ENCODE data around the gene TP53I11. TPM values are rescaled to one million over a fixed set of nuclear protein-coding genes. Genes with fewer than 3 reads are reported as not detected.

TP53I11 gene
- polyA plus RNA-seq, 1 donor (not counting 4 experiments of a cell fraction or from before 2014, with no cell fraction given) = 21.4 TPM

DNA sequence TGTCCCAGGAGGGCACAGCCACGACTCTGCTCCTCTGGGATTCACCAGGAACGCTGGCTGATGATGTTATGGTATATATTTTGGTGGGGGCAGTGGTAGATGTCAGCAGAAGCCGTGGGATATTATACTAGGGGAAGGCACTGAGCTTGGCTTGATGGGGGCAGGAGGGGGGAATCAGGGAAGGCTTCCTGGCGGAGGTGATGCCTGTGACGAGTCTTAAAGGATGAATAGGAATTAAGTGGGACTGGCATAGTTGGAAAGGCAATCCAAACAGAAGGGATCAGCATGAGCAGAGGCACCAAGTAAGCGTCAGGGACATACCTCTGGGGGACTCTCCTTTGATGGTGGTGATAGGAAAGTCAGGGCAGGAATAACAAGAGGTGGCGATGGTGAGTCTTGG, 47.6 kb downstream of the TP53I11 start:
- no peak for FAIRE-seq
- no peak overlapping the region for H3K4me2 ChIP-seq (ENCODE audit: control insufficient read depth, extremely low read depth, insufficient read depth, low read depth, low read length)
- H3K79me2 ChIP-seq (ENCODE audit: control insufficient read depth, insufficient read depth, low read length) = no peaks in the 10 kb centered on the region
- DNase-seq (ENCODE audit: low read depth, low spot score) = no peak
- no peaks in the 10 kb centered on the region for H3K36me3 ChIP-seq (ENCODE audit: control insufficient read depth in 2 of 2, extremely low read depth in 1 of 2, insufficient read depth in 2 of 2, low read length in 2 of 2)
- peaks cover 17% of the 10 kb centered on the region for H3K27me3 ChIP-seq (ENCODE audit: control insufficient read depth, extremely low read depth, insufficient read depth, low read length)
- no peaks in the 10 kb centered on the region for H3K9me3 ChIP-seq (ENCODE audit: control insufficient read depth, low read depth, low read length)
- no peak overlapping the region for H3K4me3 ChIP-seq (ENCODE audit: control insufficient read depth in 2 of 3, extremely low read depth in 1 of 3, insufficient read depth in 2 of 3, low read depth in 1 of 3, low read length in 3 of 3)
- H4K20me1 ChIP-seq (ENCODE audit: control insufficient read depth, extremely low read depth, insufficient read depth, low read length) = no peaks in the 10 kb centered on the region
- no peak overlapping the region for H3K27ac ChIP-seq (ENCODE audit: control insufficient read depth, insufficient read depth, low read length)
- no peak overlapping the region for H2AFZ ChIP-seq (ENCODE audit: control insufficient read depth, low read length)
- H3K9ac ChIP-seq (ENCODE audit: control insufficient read depth, extremely low read depth, insufficient read depth, low read length) = no peak overlapping the region
- H3K4me1 ChIP-seq (ENCODE audit: control insufficient read depth, extremely low read depth, insufficient read depth, low read length) = no peaks in the 10 kb centered on the region
- dilution Hi-C loops (cut with MboI; ENCODE audit: extremely low pct_ligation_motif_present, low sequenced_read_pairs) = no loop called here
- H3K9me1 ChIP-seq (ENCODE audit: control insufficient read depth, extremely low read depth, insufficient read depth, low read length) = no peaks in the 10 kb centered on the region
- TF ChIP-seq, protein P1, sequence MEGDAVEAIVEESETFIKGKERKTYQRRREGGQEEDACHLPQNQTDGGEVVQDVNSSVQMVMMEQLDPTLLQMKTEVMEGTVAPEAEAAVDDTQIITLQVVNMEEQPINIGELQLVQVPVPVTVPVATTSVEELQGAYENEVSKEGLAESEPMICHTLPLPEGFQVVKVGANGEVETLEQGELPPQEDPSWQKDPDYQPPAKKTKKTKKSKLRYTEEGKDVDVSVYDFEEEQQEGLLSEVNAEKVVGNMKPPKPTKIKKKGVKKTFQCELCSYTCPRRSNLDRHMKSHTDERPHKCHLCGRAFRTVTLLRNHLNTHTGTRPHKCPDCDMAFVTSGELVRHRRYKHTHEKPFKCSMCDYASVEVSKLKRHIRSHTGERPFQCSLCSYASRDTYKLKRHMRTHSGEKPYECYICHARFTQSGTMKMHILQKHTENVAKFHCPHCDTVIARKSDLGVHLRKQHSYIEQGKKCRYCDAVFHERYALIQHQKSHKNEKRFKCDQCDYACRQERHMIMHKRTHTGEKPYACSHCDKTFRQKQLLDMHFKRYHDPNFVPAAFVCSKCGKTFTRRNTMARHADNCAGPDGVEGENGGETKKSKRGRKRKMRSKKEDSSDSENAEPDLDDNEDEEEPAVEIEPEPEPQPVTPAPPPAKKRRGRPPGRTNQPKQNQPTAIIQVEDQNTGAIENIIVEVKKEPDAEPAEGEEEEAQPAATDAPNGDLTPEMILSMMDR (optimal IDR thresholded peaks at IDR 0.05 in 1 of 3, IDR thresholded peaks at IDR 0.05 in 1 of 3, conservative IDR thresholded peaks at IDR 0.05 in 1 of 3; ENCODE audit: extremely low read depth in 1 of 3, insufficient read depth in 2 of 3, low read length in 3 of 3) = no peak
- TF ChIP-seq EZH2 (IDR thresholded peaks at IDR 0.05; ENCODE audit: low read length) = no peak

DNA sequence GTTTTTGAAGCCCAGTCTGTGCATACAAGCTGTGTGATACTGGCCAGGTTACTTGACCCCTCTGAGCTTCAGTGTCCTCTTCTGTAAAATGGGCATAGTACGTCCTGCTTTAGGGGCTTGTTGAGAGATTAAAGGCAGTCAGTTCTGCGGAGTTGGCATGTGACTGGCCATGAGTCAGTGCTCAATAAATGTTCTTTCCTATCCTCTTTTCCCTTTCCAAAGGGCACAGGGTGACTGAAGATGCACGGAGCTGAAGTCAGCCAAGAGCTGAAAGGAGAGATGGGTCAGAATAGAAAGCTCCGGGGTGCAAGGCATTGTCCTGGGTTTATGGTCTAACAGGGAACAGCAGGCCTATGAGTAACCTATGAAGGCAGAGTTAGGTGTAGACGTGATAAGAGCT, 48.9 kb downstream of the TP53I11 start:
- dilution Hi-C loops (cut with MboI; ENCODE audit: extremely low pct_ligation_motif_present, low sequenced_read_pairs) = no loop called here
- Histone ChIP-seq H3K4me2 (ENCODE audit: control insufficient read depth, extremely low read depth, insufficient read depth, low read depth, low read length) (no peak overlapping the region), H3K9me1 (ENCODE audit: control insufficient read depth, extremely low read depth, insufficient read depth, low read length) (no peaks in the 10 kb centered on the region)

More for the DNA sequence above, 48.9 kb downstream of the TP53I11 start:
- no peak for DNase-seq (ENCODE audit: low read depth, low spot score)
- no peaks in the 10 kb centered on the region for H3K4me1 ChIP-seq (ENCODE audit: control insufficient read depth, extremely low read depth, insufficient read depth, low read length)
- no peak for TF ChIP-seq EZH2 (IDR thresholded peaks at IDR 0.05; ENCODE audit: low read length)
- TF ChIP-seq, protein P1 (optimal IDR thresholded peaks at IDR 0.05 in 1 of 3, IDR thresholded peaks at IDR 0.05 in 1 of 3, conservative IDR thresholded peaks at IDR 0.05 in 1 of 3; ENCODE audit: extremely low read depth in 1 of 3, insufficient read depth in 2 of 3, low read length in 3 of 3) = no peak
- H3K27ac ChIP-seq (ENCODE audit: control insufficient read depth, insufficient read depth, low read length) = no peak overlapping the region
- H3K9ac ChIP-seq (ENCODE audit: control insufficient read depth, extremely low read depth, insufficient read depth, low read length) = no peak overlapping the region
- FAIRE-seq = no peak
- no peaks in the 10 kb centered on the region for H3K79me2 ChIP-seq (ENCODE audit: control insufficient read depth, insufficient read depth, low read length)
- no peaks in the 10 kb centered on the region for H3K9me3 ChIP-seq (ENCODE audit: control insufficient read depth, low read depth, low read length)
- H3K4me3 ChIP-seq (ENCODE audit: control insufficient read depth in 2 of 3, extremely low read depth in 1 of 3, insufficient read depth in 2 of 3, low read depth in 1 of 3, low read length in 3 of 3) = no peak overlapping the region
- no peaks in the 10 kb centered on the region for H4K20me1 ChIP-seq (ENCODE audit: control insufficient read depth, extremely low read depth, insufficient read depth, low read length)
- H2AFZ ChIP-seq (ENCODE audit: control insufficient read depth, low read length) = no peak overlapping the region
- H3K36me3 ChIP-seq (ENCODE audit: control insufficient read depth in 2 of 2, extremely low read depth in 1 of 2, insufficient read depth in 2 of 2, low read length in 2 of 2) = no peaks in the 10 kb centered on the region
- peaks cover 21% of the 10 kb centered on the region for H3K27me3 ChIP-seq (ENCODE audit: control insufficient read depth, extremely low read depth, insufficient read depth, low read length)

All from keratinocyte (primary cell).